ENCODE results near the gene TBC1D14. TPM values are rescaled to one million over a fixed set of nuclear protein-coding genes. Genes with fewer than 3 reads are reported as not detected.

The TBC1D14 gene
- total RNA-seq, 2 donors from 2014 or later, result 46.7 to 49.9 TPM

DNA sequence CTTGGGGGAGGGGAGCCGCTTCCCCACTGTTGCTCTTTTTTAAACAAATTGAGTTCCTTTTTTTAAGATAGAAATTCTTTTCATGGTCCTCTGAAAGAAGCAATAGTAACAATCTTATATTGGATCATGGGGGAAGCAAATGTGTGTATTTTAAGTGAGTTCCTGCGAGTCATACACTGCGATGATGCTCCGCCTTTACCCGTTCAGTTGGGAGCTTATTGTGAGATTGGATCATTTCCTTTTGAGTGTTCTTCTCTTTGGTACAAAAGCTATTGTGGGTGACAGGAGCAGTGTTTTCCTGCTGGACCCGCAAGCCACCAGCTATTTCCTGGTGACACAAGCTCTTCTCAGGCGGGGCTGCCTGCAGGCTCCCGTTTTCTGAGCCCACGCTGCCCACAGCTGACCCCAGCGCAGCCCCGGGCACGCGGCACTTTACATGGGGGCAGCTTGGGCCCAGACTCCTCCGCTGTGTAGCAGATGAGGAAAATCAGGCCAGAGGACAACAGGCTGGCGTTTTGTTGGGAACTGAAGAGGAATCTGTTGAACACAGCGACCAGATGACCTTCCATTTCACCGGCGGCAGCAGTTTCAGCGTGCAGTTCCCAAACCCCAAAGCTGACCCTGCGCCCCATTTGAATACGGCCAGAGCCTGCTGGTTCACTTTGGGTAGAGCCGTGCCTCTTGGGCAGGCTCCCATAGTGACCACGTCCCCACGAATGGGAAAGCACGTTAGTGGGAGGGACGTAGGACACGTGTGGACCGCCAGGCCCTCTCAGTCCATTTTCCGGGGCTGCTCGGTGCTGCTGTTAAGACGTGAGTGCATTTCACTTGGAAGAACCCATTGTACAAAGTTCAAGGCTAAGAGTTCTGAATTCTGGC is 145.7 kb downstream of the TBC1D14 start:
- Histone ChIP-seq H3K4me1 (ENCODE audit: control insufficient read depth in 1 of 2, low read depth in 2 of 2) (peaks cover 0 to 14% of the 10 kb centered on the region in 2 donors), H3K27me3 (replicated peaks; ENCODE audit: insufficient read depth) (no peaks in the 10 kb centered on the region), H3K4me3 (no peak overlapping the region), H3K27ac (no peak overlapping the region), H3K9me3 (no peaks in the 10 kb centered on the region), H3K36me3 (peaks cover 49% of the 10 kb centered on the region)
- ATAC-seq (ENCODE audit: insufficient number of reproducible peaks, low FRiP score, low read depth) (no peak), DNase-seq (ENCODE audit: low spot score) (no peak)
- TF ChIP-seq, protein P1, sequence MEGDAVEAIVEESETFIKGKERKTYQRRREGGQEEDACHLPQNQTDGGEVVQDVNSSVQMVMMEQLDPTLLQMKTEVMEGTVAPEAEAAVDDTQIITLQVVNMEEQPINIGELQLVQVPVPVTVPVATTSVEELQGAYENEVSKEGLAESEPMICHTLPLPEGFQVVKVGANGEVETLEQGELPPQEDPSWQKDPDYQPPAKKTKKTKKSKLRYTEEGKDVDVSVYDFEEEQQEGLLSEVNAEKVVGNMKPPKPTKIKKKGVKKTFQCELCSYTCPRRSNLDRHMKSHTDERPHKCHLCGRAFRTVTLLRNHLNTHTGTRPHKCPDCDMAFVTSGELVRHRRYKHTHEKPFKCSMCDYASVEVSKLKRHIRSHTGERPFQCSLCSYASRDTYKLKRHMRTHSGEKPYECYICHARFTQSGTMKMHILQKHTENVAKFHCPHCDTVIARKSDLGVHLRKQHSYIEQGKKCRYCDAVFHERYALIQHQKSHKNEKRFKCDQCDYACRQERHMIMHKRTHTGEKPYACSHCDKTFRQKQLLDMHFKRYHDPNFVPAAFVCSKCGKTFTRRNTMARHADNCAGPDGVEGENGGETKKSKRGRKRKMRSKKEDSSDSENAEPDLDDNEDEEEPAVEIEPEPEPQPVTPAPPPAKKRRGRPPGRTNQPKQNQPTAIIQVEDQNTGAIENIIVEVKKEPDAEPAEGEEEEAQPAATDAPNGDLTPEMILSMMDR (IDR thresholded peaks at IDR 0.05), result no peak

DNA sequence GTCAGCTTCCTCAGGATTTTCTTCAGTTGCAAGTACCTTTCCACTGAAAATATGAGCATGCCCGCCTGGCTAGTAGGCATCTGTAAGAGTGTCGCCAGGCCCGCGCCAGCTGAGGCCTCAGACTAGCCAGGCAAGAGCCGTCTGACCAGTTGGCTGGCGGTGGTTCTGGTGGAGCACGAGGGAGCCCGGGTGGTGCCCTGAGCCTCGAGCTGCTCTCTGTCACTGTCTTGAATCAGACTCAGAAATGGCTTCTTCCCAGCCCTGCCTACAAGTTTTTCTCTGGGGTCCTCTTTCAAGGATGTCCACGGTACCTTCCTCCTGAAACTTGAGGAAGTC is 146.3 kb downstream of the TBC1D14 start:
- Histone ChIP-seq H3K27me3 (replicated peaks; ENCODE audit: insufficient read depth) (no peaks in the 10 kb centered on the region), H3K4me3 (no peak overlapping the region), H3K9me3 (no peaks in the 10 kb centered on the region), H3K36me3 (peaks cover 56% of the 10 kb centered on the region), H3K4me1 (ENCODE audit: control insufficient read depth in 1 of 2, low read depth in 2 of 2) (peaks cover 0 to 14% of the 10 kb centered on the region in 2 donors), H3K27ac (no peak overlapping the region)
- ATAC-seq (ENCODE audit: insufficient number of reproducible peaks, low FRiP score, low read depth), result no peak
- no peak for DNase-seq (ENCODE audit: low spot score)
- TF ChIP-seq, protein P1 (IDR thresholded peaks at IDR 0.05), result no peak

DNA sequence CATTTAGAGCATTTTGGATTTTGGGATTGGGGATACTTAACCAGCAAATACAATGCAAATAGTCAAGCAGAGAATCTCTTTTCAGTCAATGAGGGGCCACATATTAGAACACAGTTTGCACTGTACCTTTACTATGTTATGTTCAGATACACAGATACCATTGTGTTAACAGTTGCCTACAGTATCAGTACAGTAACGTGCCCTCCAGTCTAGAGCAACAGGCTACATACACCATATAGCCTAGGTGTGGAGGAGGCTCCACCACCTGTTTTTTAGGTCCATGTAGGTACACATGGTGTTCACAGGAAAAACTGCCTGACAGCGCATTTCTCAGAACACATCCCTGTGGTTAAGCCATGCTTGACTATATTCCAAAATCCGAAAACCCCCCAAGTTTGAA is 149.2 kb downstream of the TBC1D14 start:
- no peak overlapping the region for H3K4me3 ChIP-seq
- H3K36me3 ChIP-seq, result peaks cover 76% of the 10 kb centered on the region
- TF ChIP-seq, protein P1 (IDR thresholded peaks at IDR 0.05), result no peak
- no peaks in the 10 kb centered on the region for H3K27me3 ChIP-seq (replicated peaks; ENCODE audit: insufficient read depth)
- DNase-seq (ENCODE audit: low spot score), result no peak
- H3K9me3 ChIP-seq, result no peaks in the 10 kb centered on the region
- ATAC-seq (ENCODE audit: insufficient number of reproducible peaks, low FRiP score, low read depth), result no peak
- H3K27ac ChIP-seq, result no peak overlapping the region
- no peaks in the 10 kb centered on the region for H3K4me1 ChIP-seq (ENCODE audit: control insufficient read depth in 1 of 2, low read depth in 2 of 2)

DNA sequence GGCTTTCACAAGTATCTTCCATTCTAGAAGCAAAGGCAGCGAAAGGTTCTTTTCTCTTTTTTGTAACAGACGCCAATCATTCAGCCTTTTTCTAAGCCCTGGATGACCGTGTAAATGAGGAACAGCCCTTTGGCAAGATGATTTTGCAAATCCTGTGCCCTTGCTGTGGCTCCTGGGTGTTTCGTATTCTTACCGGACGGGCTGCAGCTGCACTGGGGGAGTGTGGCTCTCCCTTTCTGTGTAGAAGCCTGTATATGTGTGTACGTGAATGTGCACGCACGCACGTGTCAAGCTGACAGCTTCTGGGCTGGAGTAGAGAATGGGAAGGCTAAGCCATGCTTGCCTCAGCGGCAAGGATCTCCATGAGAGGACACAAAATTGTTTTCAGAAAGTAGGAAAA is 150.0 kb downstream of the TBC1D14 start:
- TF ChIP-seq, protein P1 (IDR thresholded peaks at IDR 0.05), result no peak
- no peak for DNase-seq (ENCODE audit: low spot score)
- Histone ChIP-seq H3K36me3 (peaks cover 69% of the 10 kb centered on the region), H3K27ac (no peak overlapping the region), H3K4me3 (no peak overlapping the region), H3K27me3 (replicated peaks; ENCODE audit: insufficient read depth) (no peaks in the 10 kb centered on the region), H3K4me1 (ENCODE audit: control insufficient read depth in 1 of 2, low read depth in 2 of 2) (no peaks in the 10 kb centered on the region), H3K9me3 (no peaks in the 10 kb centered on the region)
- ATAC-seq (ENCODE audit: insufficient number of reproducible peaks, low FRiP score, low read depth), result no peak

GRCh38 chr4:7060346-7061150 is 150.9 kb downstream of the TBC1D14 start:
- Histone ChIP-seq H3K9me3 (no peaks in the 10 kb centered on the region), H3K27ac (no peak overlapping the region), H3K36me3 (peaks cover 64% of the 10 kb centered on the region), H3K4me3 (no peak overlapping the region), H3K27me3 (replicated peaks; ENCODE audit: insufficient read depth) (no peaks in the 10 kb centered on the region), H3K4me1 (ENCODE audit: control insufficient read depth in 1 of 2, low read depth in 2 of 2) (no peaks in the 10 kb centered on the region)
- TF ChIP-seq, protein P1 (IDR thresholded peaks at IDR 0.05), result no peak
- no peak for DNase-seq (ENCODE audit: low spot score)
- ATAC-seq (ENCODE audit: insufficient number of reproducible peaks, low FRiP score, low read depth), result no peak
